Mesothelial cell of epicardium (in vitro differentiated cells): Measurements from ENCODE around the gene LAMA2. TPM values are rescaled to one million over a fixed set of nuclear protein-coding genes. Genes with fewer than 3 reads are reported as not detected.

Experiments
- DNase-seq, 2 experiments: peaks; one replicate each; pipeline ENCODE4 v3.0.0; 2021; ENCODE audit warnings: low spot score in 2 of 2; ENCODE audit not compliant: unreplicated experiment in 2 of 2
- H3K27ac Mint-ChIP-seq: 2 replicates; pipeline ENCODE4 v1.8.0; 2021; ENCODE audit warnings: mixed read lengths
- H3K27me3 Mint-ChIP-seq: 2 replicates; pipeline ENCODE4 v1.8.0; 2021; ENCODE audit warnings: low read depth, mixed read lengths
- H3K36me3 Mint-ChIP-seq: 2 replicates; pipeline ENCODE4 v1.8.0; 2021; ENCODE audit warnings: mixed read lengths
- H3K4me1 Mint-ChIP-seq: 2 replicates; pipeline ENCODE4 v1.8.0; 2021; ENCODE audit warnings: mixed read lengths
- H3K4me3 Mint-ChIP-seq: 2 replicates; pipeline ENCODE4 v1.8.0; 2021; ENCODE audit warnings: mild to moderate bottlenecking, moderate library complexity, mixed read lengths
- H3K9me3 Mint-ChIP-seq: 2 replicates; pipeline ENCODE4 v1.8.0; 2021; ENCODE audit warnings: mixed read lengths
- CTCF ChIP-seq: fragments of 200-600 bp; sonication (generic); IDR thresholded peaks from one replicate; pipeline ENCODE4 v1.5.0; 2021; ENCODE audit warnings: antibody characterized with exemption; ENCODE audit not compliant: unreplicated experiment
- total RNA-seq: library from RNA; stranded (reverse); gene quantifications from 3 replicates; pipeline ENCODE4 v1.2.1, GENCODE V29; 2021

Gene LAMA2
- total RNA-seq, 1 donor from 2014 or later, result 63.2 TPM

- peaks cover 40% of the 10 kb centered on the region for H3K4me1 Mint-ChIP-seq
- DNase-seq, result no peak
- TF ChIP-seq CTCF, result no peak
- H3K27me3 Mint-ChIP-seq, result no peaks in the 10 kb centered on the region
- H3K9me3 Mint-ChIP-seq, result no peaks in the 10 kb centered on the region
- H3K27ac Mint-ChIP-seq, result peak overlapping the region; percentile 45
- peaks cover 23% of the 10 kb centered on the region for H3K36me3 Mint-ChIP-seq
- H3K4me3 Mint-ChIP-seq, result peak overlapping the region; percentile 31
Measured at GRCh38 chr6:129317931-129318820, 435.2 kb downstream of the LAMA2 start.

GRCh38 chr6:129320892-129321291, 438.0 kb downstream of the LAMA2 start:
- no peak overlapping the region for H3K4me3 Mint-ChIP-seq
- peak overlapping the region; percentile 34 for H3K27ac Mint-ChIP-seq
- DNase-seq, result no peak
- no peaks in the 10 kb centered on the region for H3K9me3 Mint-ChIP-seq
- H3K4me1 Mint-ChIP-seq, result peaks cover 43% of the 10 kb centered on the region
- H3K36me3 Mint-ChIP-seq, result peaks cover 13% of the 10 kb centered on the region
- no peak for TF ChIP-seq CTCF
- H3K27me3 Mint-ChIP-seq, result no peaks in the 10 kb centered on the region

GRCh38 chr6:129321303-129321702, 438.4 kb downstream of the LAMA2 start:
- no peak for DNase-seq
- H3K27ac Mint-ChIP-seq, result peak overlapping the region; percentile 34

GRCh38 chr6:129324345-129324744, 441.4 kb downstream of the LAMA2 start:
- no peak for DNase-seq
- H3K4me1 Mint-ChIP-seq, result peaks cover 31% of the 10 kb centered on the region
- H3K27me3 Mint-ChIP-seq, result no peaks in the 10 kb centered on the region
- H3K36me3 Mint-ChIP-seq, result peaks cover 10% of the 10 kb centered on the region
- H3K27ac Mint-ChIP-seq, result peak overlapping the region; percentile 14
- H3K9me3 Mint-ChIP-seq, result no peaks in the 10 kb centered on the region
- H3K4me3 Mint-ChIP-seq, result no peak overlapping the region
- TF ChIP-seq CTCF, result no peak

More at GRCh38 chr6:129321303-129321702, 438.4 kb downstream of the LAMA2 start:
- no peak overlapping the region for H3K4me3 Mint-ChIP-seq
- no peaks in the 10 kb centered on the region for H3K27me3 Mint-ChIP-seq
- H3K9me3 Mint-ChIP-seq, result no peaks in the 10 kb centered on the region
- H3K36me3 Mint-ChIP-seq, result peaks cover 8% of the 10 kb centered on the region
- peaks cover 43% of the 10 kb centered on the region for H3K4me1 Mint-ChIP-seq
- TF ChIP-seq CTCF, result no peak

GRCh38 chr6:129329678-129330077, 446.7 kb downstream of the LAMA2 start:
- Mint-ChIP-seq H3K36me3 (peaks cover 9% of the 10 kb centered on the region), H3K9me3 (no peaks in the 10 kb centered on the region), H3K27ac (no peak overlapping the region), H3K4me3 (no peak overlapping the region), H3K4me1 (peaks cover 2% of the 10 kb centered on the region), H3K27me3 (no peaks in the 10 kb centered on the region)
- no peak for TF ChIP-seq CTCF
- no peak for DNase-seq
